AG10803 (cell line): ENCODE results near the gene FAM120B.

Experiments used
- DNase-seq: peaks from one replicate; pipeline ENCODE4 v3.0.0; 2010; ENCODE audit warnings: low read depth
- H3K4me3 ChIP-seq: 2 replicates; pipeline ENCODE4 v1.5.1; 2011; ENCODE audit warnings: mild to moderate bottlenecking, low read length, control low read depth
- CTCF ChIP-seq: conservative IDR thresholded peaks from 2 replicates; pipeline ENCODE4 v1.5.1; 2011; ENCODE audit warnings: mild to moderate bottlenecking, low read length, control low read depth, inconsistent platforms

FAM120B gene

DNA sequence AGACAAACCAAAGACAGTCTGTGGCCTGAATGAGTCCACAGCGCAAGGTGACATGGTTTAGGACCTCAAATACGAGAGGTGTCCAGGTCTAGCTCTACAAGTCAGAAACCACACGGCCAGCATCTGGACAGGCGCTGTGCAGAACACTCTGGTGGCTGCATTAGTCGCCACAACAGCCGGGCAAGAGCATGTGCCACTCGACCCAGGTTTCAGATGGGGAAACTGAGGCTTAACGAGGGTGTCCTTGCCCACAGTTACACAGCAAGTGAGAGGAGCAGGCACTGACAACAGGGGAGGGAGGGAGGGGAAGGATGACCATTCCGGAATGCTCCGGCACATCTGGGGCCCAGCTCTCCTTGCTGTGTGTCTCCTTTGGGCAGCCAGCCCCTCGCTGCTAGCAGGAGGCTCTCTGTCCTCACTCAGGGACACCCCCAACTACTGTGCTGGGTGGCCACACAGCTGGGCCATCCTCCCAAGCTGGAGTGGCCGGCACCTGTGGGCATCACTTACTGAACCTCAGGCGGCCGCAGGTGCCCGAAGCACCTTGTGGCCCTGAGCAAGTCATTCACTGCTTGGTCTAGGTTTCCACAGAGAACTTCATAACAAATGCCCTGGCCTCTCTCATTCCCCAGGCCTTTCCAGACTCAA, 22.3 kb upstream of the FAM120B start:
- TF ChIP-seq CTCF = no peak

GRCh38 chr6:170284866-170285469, 21.6 kb upstream of the FAM120B start:
- no peak for TF ChIP-seq CTCF
- no peak overlapping the region for H3K4me3 ChIP-seq
- DNase-seq = no peak

More for the DNA sequence above, 22.3 kb upstream of the FAM120B start:
- H3K4me3 ChIP-seq = no peak overlapping the region
- no peak for DNase-seq

- TF ChIP-seq CTCF = no peak
- no peak overlapping the region for H3K4me3 ChIP-seq
- DNase-seq = no peak
These were observed 21.1 kb upstream of the FAM120B start for GRCh38 chr6:170285482-170285881.

GRCh38 chr6:170286246-170286933, 20.2 kb upstream of the FAM120B start:
- TF ChIP-seq CTCF = no peak
- no peak for DNase-seq
- no peak overlapping the region for H3K4me3 ChIP-seq

GRCh38 chr6:170286934-170287265, 19.7 kb upstream of the FAM120B start:
- DNase-seq = no peak
- no peak for TF ChIP-seq CTCF
- H3K4me3 ChIP-seq = no peak overlapping the region

- H3K4me3 ChIP-seq = no peak overlapping the region
- TF ChIP-seq CTCF = no peak
- no peak for DNase-seq
These were observed 19.1 kb upstream of the FAM120B start for GRCh38 chr6:170287371-170287876.
